GM23338 (cell line): ENCODE data around the gene KCNN3. TPM values are rescaled to one million over a fixed set of nuclear protein-coding genes. Genes with fewer than 3 reads are reported as not detected.

Experiments
- ATAC-seq: fragments of 200-7000 bp; cut with Tn5 transposase; 3 replicates; pipeline ENCODE4 v1.9.1; 2020
- DNase-seq: peaks from one replicate; pipeline ENCODE4 v3.0.0-alpha.2; 2015; ENCODE audit warnings: low spot score
- H2AFZ ChIP-seq: fragments of 200-600 bp; sonication (generic); 2 replicates; pipeline ENCODE4 v1.8.0; 2016; ENCODE audit warnings: antibody characterized with exemption, mild to moderate bottlenecking, moderate library complexity
- H3F3A ChIP-seq: fragments of 200-600 bp; sonication (generic); replicated peaks from 2 replicates; pipeline ENCODE4 v1.8.0; 2017; ENCODE audit warnings: antibody characterized with exemption, mixed run types, low read depth
- H3K27ac ChIP-seq: fragments of 200-600 bp; sonication (generic); 2 replicates; pipeline ENCODE4 v1.6.1; 2016; ENCODE audit warnings: low read depth
- H3K27me3 ChIP-seq: fragments of 200-600 bp; sonication (generic); 2 replicates; pipeline ENCODE4 v1.8.0; 2016; ENCODE audit warnings: mild to moderate bottlenecking, mixed run types, moderate library complexity; ENCODE audit not compliant: insufficient read depth
- H3K36me3 ChIP-seq: fragments of 200-600 bp; sonication (generic); 2 replicates; pipeline ENCODE4 v1.8.0; 2016; ENCODE audit warnings: mild to moderate bottlenecking; ENCODE audit not compliant: insufficient read depth
- H3K4me1 ChIP-seq: fragments of 200-600 bp; sonication (generic); 2 replicates; pipeline ENCODE4 v1.8.0; 2016; ENCODE audit warnings: mild to moderate bottlenecking, moderate library complexity; ENCODE audit not compliant: insufficient read depth
- H3K4me2 ChIP-seq: fragments of 200-600 bp; sonication (generic); 2 replicates; pipeline ENCODE4 v1.7.1; 2017; ENCODE audit warnings: mixed run types
- H3K4me3 ChIP-seq: fragments of 200-600 bp; sonication (generic); 2 replicates; pipeline ENCODE4 v1.6.1; 2016; ENCODE audit warnings: mixed run types
- H3K79me2 ChIP-seq: fragments of 200-600 bp; sonication (generic); replicated peaks from 2 replicates; pipeline ENCODE4 v1.8.0; 2017; ENCODE audit warnings: mild to moderate bottlenecking; ENCODE audit not compliant: insufficient read depth
- H3K9me2 ChIP-seq: fragments of 200-600 bp; sonication (generic); 2 replicates; pipeline ENCODE4 v1.8.0; 2017; ENCODE audit not compliant: insufficient read depth
- H4K20me1 ChIP-seq: fragments of 200-600 bp; sonication (generic); replicated peaks from 2 replicates; pipeline ENCODE4 v1.8.0; 2017; ENCODE audit warnings: mild to moderate bottlenecking; ENCODE audit not compliant: insufficient read depth
- H3K27ac Mint-ChIP-seq: 2 replicates; pipeline ENCODE4 v1.8.0; 2020; ENCODE audit warnings: inconsistent platforms, mild to moderate bottlenecking, moderate library complexity, mixed read lengths
- H3K27me3 Mint-ChIP-seq: 3 replicates; pipeline ENCODE4 v1.8.0; 2022; ENCODE audit warnings: low read depth, mild to moderate bottlenecking, moderate library complexity, mixed read lengths, inconsistent platforms; ENCODE audit not compliant: insufficient read depth, poor library complexity
- H3K36me3 Mint-ChIP-seq: 3 replicates; pipeline ENCODE4 v1.8.0; 2021; ENCODE audit warnings: low read depth, mild to moderate bottlenecking, inconsistent platforms, moderate library complexity, mixed read lengths
- H3K4me1 Mint-ChIP-seq: 3 replicates; pipeline ENCODE4 v1.8.0; 2020; ENCODE audit warnings: mild to moderate bottlenecking, inconsistent platforms, mixed read lengths
- H3K4me3 Mint-ChIP-seq: 3 replicates; pipeline ENCODE4 v1.8.0; 2021; ENCODE audit warnings: moderate library complexity, mild to moderate bottlenecking, inconsistent platforms, mixed read lengths
- H3K9me3 Mint-ChIP-seq: 3 replicates; pipeline ENCODE4 v1.8.0; 2020; ENCODE audit warnings: moderate library complexity, mild to moderate bottlenecking, inconsistent platforms, mixed read lengths
- ETS1 ChIP-seq: IDR thresholded peaks from 2 replicates; pipeline ENCODE4 v1.6.1; 2016; ENCODE audit warnings: antibody characterized with exemption
- EZH2phosphoT487 ChIP-seq: fragments of 200-600 bp; sonication (generic); IDR thresholded peaks from one replicate; pipeline ENCODE4 v1.8.1; 2018; ENCODE audit warnings: antibody characterized with exemption; ENCODE audit not compliant: unreplicated experiment
- JUNB ChIP-seq: IDR thresholded peaks from one replicate; pipeline ENCODE4 v1.6.1; 2016; ENCODE audit warnings: antibody characterized with exemption; ENCODE audit not compliant: unreplicated experiment
- NANOG ChIP-seq: IDR thresholded peaks from 2 replicates; pipeline ENCODE4 v1.6.1; 2016; ENCODE audit warnings: antibody characterized with exemption, borderline replicate concordance
- POLR2AphosphoS5 ChIP-seq: IDR thresholded peaks from 2 replicates; pipeline ENCODE4 v1.6.1; 2016; ENCODE audit warnings: antibody characterized with exemption, low read depth
- STAT1 ChIP-seq: IDR thresholded peaks from one replicate; pipeline ENCODE4 v1.6.1; 2016; ENCODE audit warnings: antibody characterized with exemption; ENCODE audit not compliant: unreplicated experiment
- ZNF114 ChIP-seq: fragments of 250-450 bp; sonication (Bioruptor Pico); IDR thresholded peaks from 2 replicates; pipeline ENCODE4 v1.5.0; 2020; ENCODE audit warnings: mild to moderate bottlenecking, moderate library complexity
- ZNF331 ChIP-seq: fragments of 250-450 bp; sonication (Bioruptor Pico); IDR thresholded peaks from 2 replicates; pipeline ENCODE4 v1.5.0; 2020; ENCODE audit warnings: low read depth, mild to moderate bottlenecking, moderate library complexity
- ZNF462 ChIP-seq: fragments of 250-450 bp; sonication (Bioruptor Pico); IDR thresholded peaks from 2 replicates; pipeline ENCODE4 v1.5.0; 2020; ENCODE audit warnings: mild to moderate bottlenecking, moderate library complexity
- polyA plus RNA-seq: library from polyadenylated mRNA; unstranded; fragments of >200 nt; fragmentation: Nextera tagmentation; extraction: Ambion mirVana; gene quantifications from 2 replicates; pipeline ENCODE4 v1.2.1, GENCODE V29; 2016
- total RNA-seq: library from RNA; depleted of rRNA; stranded (reverse); fragments of >200 nt; shearing (Covaris generic); gene quantifications from 2 replicates; pipeline ENCODE4 v1.2.3, GENCODE V29; 2014
- TF ChIP-seq, protein P1 (sequence below): IDR thresholded peaks from one replicate; pipeline ENCODE4 v1.6.1; 2018; ENCODE audit warnings: antibody characterized with exemption; ENCODE audit not compliant: unreplicated experiment
- TF ChIP-seq, protein P2 (sequence below), 2 experiments: fragments of 200-600 bp in 1 of 2; sonication (generic) in 1 of 2; conservative IDR thresholded peaks; 2 replicates each; pipeline versions ENCODE4 v1.5.1 to v1.6.1; 2016 to 2017; ENCODE audit warnings: antibody characterized with exemption in 2 of 2, low read depth in 2 of 2, mild to moderate bottlenecking in 2 of 2, moderate library complexity in 1 of 2

Gene KCNN3
- total and polyA plus RNA-seq, 2 experiments from 2014 or later, result 1.9 to 3.0 TPM

DNA sequence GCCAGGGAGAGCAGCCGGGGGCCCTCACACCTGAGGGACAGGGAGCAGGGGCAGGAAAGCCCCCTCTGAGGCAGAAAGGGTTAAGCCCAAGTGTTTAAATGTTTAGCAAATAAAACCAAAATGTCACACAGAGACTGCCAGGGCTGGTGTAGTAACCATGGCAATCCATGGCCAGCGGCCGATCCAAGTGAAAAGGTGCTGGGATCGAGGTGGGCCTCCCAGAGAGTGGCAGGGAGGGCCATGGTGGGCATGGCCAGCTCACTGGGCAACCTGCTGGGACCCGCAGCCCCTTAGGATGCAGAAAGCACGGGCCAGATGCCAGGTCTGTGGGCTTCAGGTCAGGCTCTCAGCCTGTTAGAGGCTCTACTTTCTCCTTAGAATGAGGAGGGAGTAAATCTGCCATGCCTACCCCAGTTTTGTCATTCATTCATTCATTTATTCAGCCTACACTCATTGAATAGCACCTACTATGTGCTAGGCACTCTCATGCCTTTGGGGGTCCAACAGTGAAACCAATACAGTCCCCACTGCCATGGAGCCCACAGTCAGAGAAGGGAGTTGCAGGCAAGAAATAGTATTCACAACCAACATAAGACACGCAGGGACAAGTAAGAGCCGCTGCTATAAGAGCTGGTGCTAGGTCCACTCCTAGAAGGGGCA, 56.1 kb downstream of the KCNN3 start (continued):
- no peak for TF ChIP-seq ZNF114 (CRISPR knock-in tag)
- TF ChIP-seq JUNB, result no peak
- TF ChIP-seq, protein P1, sequence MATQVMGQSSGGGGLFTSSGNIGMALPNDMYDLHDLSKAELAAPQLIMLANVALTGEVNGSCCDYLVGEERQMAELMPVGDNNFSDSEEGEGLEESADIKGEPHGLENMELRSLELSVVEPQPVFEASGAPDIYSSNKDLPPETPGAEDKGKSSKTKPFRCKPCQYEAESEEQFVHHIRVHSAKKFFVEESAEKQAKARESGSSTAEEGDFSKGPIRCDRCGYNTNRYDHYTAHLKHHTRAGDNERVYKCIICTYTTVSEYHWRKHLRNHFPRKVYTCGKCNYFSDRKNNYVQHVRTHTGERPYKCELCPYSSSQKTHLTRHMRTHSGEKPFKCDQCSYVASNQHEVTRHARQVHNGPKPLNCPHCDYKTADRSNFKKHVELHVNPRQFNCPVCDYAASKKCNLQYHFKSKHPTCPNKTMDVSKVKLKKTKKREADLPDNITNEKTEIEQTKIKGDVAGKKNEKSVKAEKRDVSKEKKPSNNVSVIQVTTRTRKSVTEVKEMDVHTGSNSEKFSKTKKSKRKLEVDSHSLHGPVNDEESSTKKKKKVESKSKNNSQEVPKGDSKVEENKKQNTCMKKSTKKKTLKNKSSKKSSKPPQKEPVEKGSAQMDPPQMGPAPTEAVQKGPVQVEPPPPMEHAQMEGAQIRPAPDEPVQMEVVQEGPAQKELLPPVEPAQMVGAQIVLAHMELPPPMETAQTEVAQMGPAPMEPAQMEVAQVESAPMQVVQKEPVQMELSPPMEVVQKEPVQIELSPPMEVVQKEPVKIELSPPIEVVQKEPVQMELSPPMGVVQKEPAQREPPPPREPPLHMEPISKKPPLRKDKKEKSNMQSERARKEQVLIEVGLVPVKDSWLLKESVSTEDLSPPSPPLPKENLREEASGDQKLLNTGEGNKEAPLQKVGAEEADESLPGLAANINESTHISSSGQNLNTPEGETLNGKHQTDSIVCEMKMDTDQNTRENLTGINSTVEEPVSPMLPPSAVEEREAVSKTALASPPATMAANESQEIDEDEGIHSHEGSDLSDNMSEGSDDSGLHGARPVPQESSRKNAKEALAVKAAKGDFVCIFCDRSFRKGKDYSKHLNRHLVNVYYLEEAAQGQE, result no peak
- TF ChIP-seq ZNF331, result no peak
- TF ChIP-seq, protein P2, sequence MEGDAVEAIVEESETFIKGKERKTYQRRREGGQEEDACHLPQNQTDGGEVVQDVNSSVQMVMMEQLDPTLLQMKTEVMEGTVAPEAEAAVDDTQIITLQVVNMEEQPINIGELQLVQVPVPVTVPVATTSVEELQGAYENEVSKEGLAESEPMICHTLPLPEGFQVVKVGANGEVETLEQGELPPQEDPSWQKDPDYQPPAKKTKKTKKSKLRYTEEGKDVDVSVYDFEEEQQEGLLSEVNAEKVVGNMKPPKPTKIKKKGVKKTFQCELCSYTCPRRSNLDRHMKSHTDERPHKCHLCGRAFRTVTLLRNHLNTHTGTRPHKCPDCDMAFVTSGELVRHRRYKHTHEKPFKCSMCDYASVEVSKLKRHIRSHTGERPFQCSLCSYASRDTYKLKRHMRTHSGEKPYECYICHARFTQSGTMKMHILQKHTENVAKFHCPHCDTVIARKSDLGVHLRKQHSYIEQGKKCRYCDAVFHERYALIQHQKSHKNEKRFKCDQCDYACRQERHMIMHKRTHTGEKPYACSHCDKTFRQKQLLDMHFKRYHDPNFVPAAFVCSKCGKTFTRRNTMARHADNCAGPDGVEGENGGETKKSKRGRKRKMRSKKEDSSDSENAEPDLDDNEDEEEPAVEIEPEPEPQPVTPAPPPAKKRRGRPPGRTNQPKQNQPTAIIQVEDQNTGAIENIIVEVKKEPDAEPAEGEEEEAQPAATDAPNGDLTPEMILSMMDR (conservative IDR thresholded peaks at IDR 0.05; ENCODE audit: low read depth in 2 of 2), result no peak
- TF ChIP-seq ETS1, result no peak
- TF ChIP-seq NANOG, result no peak
- no peak for TF ChIP-seq EZH2phosphoT487
- TF ChIP-seq STAT1, result no peak

DNA sequence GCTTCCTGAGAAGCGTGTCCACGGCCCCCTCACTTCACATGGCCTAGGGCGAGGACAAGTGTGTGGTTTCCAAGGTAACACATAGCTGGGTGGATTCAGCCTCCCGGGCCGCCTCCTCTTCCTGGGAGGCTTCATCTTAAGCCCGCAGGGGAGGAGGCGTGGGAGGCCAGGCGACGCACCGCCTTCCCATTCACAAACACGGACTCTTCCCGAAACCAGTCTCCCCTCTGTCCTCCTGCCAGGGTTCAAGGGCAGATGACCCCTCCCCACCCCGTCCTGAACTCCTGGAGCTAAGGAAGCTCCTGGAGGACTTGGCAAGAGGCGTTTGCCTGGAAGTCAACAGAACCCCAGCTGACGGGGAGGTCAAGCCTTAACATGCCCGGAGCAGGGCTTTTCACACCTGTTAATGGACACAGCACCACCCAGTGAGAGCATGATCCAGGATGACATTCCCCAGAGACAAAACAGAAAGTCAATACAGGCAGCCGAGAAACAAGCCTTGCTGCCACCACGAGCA, 56.7 kb downstream of the KCNN3 start:
- Histone ChIP-seq H3K9me2 (no peaks in the 10 kb centered on the region), H4K20me1 (no peaks in the 10 kb centered on the region), H2AFZ (no peak overlapping the region; the same call in 1 of the 2 replicates), H3K4me1 (peaks cover 10% of the 10 kb centered on the region), H3K27me3 (no peaks in the 10 kb centered on the region), H3K4me3 (no peak overlapping the region), H3K79me2 (no peaks in the 10 kb centered on the region), H3K36me3 (no peaks in the 10 kb centered on the region), H3K27ac (no peak overlapping the region), H3K4me2 (no peak overlapping the region), H3F3A (no peaks in the 10 kb centered on the region)
- TF ChIP-seq NANOG (no peak), STAT1 (no peak), EZH2phosphoT487 (no peak), ZNF462 (CRISPR knock-in tag) (no peak), POLR2AphosphoS5 (no peak)
- Mint-ChIP-seq H3K27ac (peak overlapping the region; percentile 6; the same call in 1 of the 2 replicates), H3K9me3 (no peaks in the 10 kb centered on the region; the same call in 2 of the 3 replicates), H3K4me1 (peaks cover 26% of the 10 kb centered on the region), H3K27me3 (peaks cover 1% of the 10 kb centered on the region), H3K4me3 (no peak overlapping the region), H3K36me3 (no peaks in the 10 kb centered on the region)
- ATAC-seq (peak; percentile 64), DNase-seq (peak; percentile 20)
